Left hindlimb (tissue), 1 donor: ENCODE data around the gene F12.

Experiments
- DNase-seq: peaks from one replicate; pipeline ENCODE4 v3.0.0-alpha.2; 2018

The F12 gene

DNA sequence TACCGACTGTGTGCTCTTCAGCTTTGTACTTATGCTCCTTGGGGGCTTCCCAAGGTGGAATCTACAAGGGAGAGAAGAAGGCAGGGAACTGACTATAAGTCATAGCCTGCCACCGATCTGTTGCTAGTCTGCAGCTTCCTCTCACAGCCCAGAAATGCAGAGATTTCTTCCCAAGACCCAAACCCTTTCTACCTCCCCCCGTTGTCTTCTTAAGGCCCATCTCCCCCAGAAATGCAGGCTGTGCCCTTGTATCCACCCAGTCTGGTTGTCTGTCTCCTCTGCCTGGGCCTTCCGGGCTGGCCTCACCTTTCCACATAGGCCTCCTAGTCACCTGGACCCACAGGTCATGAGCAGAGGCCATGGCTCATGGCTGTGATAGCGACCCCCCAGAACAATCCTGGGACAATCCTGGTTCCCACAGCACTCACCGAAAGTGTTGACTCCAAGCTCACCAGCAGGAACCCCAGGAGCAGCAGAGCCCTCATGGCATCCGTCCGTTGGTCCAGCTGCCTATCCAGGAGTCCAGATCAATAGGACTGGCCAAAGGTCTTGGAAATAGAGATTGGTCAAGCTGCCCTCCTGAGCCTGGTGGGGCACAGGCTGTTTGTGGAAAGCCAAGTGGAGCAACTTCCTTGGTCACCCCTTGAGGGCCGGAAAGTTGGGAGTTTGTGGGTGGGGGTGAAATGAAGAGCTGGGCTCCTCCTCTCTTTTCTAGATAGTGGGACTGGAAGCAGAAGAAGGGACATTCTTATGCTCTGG lies at the start of gene F12:
Gene F12 (minus strand): TSS at position 522 of the 759 bp plus-strand sequence. CDS start 37 bp downstream, at position 485.
- DNase-seq = no peak

DNA sequence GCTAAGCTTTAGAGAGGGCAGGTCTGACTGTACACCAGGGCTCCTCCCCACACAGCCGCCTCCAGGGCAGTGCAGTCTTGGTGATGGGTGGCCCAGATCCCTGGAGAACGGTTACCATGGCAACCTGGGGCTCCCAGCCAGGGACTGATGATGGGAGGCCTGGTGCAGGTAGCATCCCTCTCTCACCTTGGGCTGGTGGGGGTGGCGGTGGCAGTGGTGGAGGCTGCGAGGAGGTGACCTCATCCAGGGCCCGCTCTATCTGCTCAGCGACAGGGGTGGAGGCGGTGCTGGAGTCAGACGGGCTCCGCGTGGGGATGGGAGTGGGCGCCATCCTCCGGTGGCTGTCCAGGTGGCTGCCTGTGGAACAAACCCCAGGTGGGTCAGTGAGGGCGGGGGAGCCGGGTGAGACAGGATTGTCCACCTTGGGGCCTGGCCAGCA lies 49.6 kb upstream of the F12 start:
- DNase-seq = no peak

DNA sequence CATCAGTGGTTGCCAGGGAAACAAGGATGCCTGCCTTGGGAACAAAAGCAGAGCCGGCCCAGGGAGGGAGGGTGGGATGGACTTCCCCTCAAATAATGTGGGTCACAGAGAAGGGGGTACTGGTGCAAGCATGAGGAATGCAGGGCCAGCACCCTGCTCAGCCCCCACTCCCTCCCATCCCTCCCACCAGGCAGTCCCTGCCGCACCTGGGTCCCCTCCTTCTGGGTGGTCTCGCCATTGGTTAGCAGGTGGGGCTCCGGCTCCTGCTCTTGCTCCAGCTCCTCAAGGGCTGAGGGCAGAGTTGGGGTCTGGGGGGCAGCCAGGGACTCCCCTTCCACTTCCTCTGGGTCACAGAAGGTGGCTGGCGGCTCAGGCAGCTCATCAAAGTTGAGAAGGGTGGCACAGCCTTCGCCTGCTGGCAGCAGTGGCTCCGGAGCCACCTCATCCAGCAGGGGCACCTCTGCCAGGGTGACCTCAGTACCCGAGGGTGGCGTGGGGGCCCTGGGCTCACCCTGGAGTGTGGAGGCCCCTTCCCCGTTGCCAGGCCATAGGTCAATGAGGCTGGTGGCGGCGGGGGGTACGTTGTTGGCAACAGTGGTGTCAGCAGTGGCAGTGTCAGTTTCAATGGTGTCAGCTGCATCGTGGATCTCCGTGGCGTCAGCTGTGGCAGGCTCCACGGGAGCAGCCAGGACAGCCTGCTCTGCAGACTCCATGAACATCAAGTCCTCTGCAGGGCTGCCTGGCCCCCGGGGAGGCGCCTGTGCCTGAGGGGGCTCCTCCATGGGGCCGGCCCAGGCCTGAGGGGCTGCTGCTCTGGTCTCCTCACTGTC lies 48.7 kb upstream of the F12 start:
- no peak for DNase-seq

DNA sequence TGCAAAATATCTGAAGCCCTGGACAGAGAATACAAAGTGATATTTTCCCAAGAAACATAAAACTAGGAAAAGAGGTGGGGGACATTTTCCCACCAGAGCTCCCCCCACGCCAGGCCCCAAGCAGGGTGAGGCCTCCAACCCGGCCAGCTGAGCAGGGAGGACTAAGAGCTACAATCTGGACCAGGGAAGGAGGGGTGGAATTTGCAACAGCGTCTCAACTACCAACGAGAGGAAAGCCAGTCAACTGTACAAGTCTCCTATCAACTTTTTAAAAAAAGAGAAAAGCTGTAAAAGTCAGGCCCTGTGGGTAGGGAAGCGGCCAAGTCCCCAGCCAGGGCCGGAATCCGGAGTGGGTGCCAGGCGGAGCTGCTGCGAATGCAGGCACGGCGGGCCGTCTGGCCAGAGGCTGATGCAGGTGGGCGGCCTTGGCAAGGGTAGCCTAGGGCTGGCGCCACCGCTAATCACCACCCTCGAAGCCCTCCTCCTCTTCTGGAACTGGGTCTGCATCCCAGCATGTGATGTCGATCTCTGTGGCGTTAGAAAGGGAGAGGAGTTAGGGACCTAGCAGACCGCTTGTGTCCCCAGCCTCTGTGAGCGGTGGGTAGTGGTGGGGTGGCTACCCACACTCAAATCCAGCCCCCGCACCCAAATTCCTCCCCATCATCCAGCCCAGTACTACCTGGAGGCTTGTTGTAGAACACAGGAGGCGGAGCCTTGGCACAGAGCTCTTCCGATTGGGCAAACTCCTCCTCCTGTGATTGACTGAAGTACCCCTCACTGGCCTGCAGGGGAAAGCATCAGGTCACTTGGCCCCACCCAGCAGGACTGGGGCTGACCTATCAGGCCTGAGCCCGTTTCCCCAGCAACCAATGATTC lies 47.9 kb upstream of the F12 start:
- DNase-seq = peak; percentile 90

DNA sequence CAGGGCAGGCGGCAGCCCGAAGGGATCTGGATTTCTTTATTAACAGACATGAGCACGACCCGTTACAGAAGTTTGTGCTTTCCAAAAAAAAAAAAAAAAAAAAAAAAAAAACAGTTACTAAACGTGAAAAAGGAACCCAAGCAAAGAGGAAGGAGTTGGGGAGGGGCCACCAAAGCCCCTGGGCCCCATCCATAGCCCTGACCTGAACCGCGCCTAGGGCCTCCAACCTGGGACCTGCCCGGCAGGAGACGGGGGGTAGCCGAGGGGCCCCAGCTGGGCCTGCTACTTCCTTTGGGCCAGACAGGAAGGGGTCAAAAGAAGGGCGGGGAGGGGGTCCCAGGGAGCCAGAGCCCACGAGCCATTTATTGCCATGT lies 47.2 kb upstream of the F12 start:
- no peak for DNase-seq

DNA sequence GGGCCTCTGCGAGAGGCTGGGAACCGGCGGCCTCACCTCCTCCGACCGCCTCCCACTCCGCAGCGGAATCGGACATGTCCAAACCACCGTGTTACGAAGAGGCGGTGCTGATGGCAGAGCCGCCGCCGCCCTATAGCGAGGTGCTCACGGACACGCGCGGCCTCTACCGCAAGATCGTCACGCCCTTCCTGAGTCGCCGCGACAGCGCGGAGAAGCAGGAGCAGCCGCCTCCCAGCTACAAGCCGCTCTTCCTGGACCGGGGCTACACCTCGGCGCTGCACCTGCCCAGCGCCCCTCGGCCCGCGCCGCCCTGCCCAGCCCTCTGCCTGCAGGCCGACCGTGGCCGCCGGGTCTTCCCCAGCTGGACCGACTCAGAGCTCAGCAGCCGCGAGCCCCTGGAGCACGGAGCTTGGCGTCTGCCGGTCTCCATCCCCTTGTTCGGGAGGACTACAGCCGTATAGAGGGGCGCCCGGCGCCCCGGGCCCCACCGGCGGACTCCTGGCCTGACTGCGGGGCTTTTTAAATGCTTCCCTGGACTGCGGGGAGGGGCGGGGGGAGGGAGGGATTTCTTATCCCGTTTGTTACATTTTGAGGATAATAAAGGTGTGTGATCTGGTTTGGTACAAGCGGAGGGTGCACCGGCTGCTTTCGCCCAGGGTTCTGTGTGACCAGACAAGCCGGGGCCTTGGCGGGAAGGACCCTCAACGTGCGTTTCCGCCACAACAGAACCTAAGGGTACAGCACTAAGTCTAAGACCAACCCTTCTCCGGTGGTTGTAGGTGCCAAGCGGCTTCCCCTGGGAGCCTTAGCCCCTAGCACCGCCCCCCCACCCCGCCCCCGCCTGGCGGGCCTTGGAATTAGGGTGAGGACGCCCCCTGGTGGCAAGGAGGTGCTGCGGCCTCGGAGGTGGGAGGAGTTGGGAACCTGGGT lies 46.6 kb upstream of the F12 start:
- DNase-seq = peak; percentile 91

DNA sequence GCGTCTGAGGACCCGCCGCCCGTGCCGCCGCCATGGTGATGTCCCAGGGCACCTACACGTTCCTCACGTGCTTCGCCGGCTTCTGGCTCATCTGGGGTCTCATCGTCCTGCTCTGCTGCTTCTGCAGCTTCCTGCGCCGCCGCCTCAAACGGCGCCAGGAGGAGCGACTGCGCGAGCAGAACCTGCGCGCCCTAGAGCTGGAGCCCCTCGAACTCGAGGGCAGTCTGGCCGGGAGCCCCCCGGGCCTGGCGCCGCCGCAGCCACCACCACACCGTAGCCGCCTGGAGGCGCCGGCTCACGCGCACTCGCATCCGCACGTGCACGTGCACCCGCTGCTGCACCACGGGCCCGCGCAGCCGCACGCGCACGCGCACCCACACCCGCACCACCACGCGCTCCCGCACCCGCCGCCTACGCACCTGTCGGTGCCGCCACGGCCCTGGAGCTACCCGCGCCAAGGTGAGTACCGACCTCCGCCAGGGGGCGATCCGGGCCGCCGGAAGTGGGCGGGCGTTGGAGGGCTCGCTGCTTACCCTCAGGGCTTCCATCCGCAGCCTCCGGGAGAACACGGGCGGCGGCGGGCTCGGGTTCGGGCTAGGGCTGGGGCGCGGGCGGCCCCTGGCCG lies 45.8 kb upstream of the F12 start:
- peak; percentile 86 for DNase-seq

DNA sequence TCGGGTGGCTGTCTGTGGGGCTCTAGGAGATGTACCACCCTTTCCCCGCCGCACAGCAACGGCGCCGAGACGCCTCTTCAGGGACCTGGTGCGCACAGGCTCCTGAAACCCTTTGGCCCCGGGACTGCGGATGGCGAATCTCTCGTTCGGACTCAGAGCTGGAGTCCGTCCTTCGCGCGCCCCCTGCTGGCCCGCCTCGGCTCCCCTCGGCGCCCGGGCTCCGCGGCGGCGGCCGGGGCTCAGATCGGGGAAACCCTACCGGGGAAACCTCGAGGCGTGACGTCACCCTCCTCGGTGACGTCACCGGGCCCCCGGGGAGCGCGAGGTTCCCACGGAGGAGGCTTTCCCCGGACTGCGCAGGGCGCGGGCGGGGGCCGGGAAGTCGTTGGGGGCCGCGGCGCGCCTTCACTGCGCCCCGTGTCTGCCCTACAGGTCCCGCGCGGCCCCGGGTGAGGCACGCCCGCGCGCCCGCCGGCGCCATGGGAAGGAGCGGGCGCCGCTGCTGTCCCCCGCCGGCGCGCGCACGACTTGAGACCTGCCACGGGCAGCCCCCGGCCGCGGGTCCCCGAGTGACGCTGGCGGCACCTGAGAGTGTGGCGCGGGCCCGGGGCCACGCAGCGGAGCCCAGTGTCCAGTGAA lies 45.2 kb upstream of the F12 start:
- peak; percentile 93 for DNase-seq

DNA sequence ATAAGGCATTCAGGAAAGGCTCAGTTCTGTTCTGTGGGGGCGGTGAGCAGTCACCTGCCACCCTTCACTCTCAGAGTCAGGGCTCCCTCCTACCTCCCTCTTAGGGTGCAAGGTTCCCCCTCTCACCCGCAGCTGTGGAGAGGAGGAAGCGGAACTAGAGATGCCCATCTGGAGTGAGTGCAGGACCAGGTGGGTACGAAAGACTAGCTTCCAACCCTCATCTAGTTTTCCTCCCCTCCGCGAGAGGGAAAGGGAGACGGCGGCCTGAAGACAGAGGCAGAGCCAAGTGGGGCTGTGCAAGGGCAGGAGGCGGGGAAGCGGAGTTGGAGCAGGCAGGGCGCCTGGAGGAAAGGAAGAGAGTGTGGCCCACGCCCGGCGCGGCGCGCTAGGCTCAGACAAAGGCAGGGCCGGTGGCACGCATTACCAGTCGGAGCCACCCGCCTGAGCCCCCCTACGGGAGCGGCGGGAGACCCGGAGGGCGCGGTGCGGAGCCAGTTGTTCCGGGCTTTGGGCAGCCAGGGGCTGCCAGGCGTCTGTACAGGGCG lies 44.6 kb upstream of the F12 start:
- peak; percentile 77 for DNase-seq

DNA sequence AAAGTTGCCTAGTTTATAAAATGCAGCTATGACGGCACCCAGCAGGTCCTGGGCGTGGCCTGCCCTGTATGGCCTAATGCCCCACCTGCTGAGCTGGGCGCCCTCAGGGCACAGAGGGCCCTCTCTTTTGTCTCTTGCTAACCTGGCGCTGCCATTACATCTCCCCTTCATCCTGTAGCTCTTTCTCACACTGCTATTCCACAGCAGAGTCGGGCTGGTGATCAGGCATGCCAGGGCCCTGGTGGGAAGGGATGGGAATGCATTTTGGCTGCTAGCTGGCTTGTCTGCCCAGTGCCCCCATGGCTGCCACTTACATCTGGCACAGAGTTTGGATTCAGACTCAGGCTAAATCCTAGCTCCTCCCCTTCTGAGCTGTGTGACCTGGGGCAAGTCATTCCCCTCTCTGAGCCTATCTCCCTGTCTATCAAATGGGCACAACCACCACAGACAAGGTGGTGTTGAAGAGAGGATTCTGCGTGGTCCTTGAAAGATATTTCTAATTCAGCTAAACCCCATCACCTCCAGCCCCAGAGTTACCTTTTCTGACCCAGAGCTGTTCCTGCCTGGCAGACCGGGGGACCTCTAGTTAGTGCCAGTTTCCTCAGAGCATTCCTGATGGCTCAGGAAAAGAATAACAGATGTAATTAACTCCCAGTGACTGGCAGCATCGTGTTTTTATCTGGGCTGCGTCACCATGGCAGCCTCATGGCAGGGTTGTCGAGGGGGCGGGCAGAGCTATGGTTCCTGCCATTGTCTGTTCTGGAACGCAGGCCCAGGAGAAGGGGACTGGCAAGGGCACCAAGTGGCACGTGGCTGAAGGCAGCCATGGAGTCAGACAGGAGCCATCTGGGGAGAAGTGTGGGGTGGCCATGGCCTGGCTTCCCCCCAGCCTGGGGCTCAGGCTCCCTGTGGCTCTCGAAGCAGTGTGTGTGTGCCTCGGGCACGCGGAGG lies 43.6 kb upstream of the F12 start:
- no peak for DNase-seq

DNA sequence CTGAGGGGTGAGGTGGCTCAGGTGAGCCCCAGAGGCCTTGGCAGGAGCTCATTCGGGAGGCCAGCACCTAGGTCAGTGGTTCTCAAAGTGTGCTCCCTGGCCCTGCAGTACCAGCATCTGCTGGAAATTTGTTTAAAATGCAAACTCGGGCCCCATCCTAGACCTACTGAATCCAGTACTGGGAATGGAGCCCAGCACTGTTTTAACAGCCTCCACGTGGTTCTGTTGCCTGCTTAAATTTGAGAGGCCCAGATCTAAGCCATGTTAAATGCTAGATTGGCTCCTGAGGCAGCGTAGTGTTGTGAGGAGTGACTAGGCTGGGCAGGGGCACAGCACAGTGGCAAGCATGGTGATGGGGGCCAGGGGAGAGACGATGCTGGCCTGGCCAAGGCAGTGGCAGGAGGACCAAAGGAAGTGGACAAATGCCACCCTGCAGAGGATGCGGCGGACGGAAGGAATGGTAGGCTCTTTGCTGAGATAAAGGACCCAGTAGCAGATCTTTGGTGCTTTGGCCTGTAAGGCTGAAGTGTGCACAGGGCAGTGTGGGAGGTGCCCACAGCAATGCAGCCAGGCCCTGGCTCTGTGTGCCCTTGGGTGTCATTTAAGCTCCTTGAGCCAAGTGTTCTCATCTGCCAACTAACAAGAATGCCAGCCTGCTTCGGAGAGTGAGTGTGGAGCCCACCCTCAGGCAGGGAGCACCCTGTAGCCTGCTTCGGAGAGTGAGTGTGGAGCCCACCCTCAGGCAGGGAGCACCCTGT lies 41.5 kb upstream of the F12 start:
- no peak for DNase-seq

DNA sequence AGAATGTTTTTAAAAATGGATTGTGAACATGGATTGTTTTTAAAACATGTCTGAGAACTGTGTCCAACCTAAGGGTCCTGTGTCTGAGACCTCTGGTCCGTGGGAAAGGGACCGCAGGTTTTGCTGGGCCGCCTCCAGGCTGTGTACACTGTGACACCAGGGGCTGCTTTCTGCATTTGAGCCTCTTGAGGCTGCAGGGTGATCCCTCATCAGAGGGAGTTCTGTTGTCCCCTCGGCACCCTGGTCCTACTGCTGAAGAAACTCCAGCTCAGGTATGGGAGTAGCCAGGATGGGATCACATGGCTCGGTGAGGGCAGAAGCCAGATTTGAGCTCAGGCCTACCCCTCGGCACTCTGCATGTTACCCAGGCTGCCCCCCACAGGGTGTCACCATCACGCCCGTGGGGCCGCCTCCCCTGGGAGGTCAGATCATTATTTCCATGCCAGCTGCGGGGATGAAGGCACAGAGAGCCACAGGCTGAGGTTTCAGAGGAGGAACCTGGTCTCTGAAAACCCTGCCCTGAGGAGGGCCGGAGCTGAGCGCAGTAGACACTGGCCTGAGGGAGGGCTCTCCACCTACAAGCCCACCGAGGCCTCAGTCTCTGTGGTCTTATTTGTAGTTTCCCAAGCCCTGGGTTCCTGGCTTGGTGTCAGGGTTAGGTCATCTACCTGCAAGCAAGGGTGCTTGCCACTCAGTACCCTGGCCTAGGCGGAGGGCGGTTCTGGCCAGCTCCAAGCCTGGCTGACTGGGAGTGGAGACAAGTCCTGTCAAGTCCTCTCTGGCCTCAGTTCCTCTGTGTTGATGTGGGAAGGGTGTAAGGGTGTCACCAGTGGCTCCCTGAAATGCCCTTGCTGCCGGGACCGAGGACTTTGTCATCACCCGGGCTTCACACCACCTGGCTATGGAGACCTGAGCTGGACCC lies 40.0 kb upstream of the F12 start:
- no peak for DNase-seq

DNA sequence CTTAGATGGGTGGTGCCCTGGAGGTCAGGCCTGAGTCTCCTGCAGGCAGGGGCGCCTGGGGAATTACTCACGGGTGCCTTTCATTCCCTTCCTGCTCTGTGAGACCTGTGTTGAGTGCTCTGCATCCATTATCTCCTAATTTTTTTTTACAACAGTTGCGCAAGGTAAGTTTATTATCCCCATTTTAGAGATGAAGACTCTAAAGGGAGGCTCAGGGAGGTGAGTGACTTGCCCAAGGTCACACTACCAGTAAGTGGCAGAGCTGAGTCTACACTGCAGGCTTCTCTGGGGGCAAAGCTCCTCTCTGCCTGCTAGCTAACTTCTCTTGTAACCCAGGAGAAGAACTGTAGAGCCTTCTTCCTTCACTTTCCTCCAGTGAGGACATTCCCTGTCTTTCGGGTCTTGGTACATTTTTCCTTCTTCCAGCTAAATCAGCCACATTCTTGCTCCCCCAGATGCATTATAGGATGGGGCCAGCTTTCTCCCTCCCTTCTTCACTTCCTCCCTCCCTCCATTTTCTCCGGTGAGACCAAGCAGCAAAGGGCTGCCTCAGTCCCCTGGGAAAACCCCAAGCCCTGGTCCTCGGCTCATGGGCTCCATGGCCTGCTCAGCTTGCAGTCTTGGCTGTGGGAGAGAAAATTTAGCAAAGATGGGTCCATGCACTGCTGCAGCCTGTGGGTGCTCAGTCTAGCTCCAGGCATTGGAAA lies 39.0 kb upstream of the F12 start:
- no peak for DNase-seq

DNA sequence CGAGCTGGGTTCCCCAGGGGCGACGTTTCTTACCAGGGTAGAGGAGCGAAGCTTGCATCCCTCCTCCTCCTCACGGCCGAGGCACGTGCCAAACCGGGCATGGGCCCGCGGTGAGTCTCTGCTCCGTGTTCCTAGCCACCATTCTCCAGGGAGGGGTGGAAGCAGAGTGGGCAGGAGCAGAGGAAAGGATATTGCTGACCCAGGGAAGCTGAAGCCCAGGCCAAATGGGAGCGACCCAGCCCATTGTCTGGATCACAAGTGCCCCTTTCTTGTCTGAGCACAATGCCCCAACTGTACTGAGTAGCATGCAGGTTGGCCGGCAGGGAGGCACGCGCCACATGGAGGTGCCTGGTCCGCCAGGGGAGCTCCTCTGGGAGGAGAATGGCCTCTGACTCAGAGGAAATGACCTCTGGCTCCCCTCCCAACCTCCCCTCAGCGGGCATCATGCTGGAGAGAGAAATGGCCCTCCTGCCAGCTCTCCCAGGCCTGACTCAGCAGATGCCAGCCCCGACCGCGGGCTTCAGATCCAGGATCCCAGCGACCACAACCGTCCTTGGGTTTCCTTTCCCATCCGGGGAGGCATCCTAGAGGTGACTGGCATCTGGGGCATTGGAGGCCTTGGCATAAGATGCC lies 38.4 kb upstream of the F12 start:
- DNase-seq = no peak

DNA sequence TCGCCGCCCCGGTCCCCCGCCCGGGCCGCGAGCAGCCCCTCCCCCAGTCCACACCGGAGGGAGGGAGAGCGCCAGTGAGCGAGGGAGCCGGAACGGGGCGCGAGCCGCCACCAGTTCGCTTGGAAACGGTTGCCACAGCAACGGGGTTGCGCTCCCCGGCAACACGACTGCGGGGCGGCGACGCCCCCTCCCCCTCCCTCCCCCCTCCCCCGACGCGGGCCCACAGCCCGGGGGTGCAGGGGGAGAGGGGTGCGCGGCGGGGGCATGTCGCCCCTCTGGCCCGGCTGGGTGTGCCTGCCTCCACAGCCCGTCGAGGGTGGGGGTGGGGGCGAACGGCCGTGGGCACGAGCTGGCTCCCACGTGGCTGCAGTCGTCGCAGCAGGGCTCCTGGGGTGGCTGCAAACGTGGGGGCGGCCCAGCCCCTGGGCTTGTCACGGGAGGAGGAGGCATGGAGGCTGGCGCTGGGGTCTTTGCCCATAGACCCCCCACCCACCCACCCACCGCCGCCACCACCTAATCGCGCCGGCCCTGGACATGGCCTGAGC lies 37.8 kb upstream of the F12 start:
- DNase-seq = peak; percentile 80
